Ishikawa (cell line): ENCODE measurements around the gene CD6.

Experiments used
- CEBPB ChIP-seq: IDR thresholded peaks from 2 replicates; pipeline ENCODE4 v1.6.1; 2012
- CREB1 ChIP-seq: IDR thresholded peaks from 2 replicates; pipeline ENCODE4 v1.6.1; 2012; ENCODE audit warnings: low read depth
- EGR1 ChIP-seq: IDR thresholded peaks from 2 replicates; pipeline ENCODE4 v1.6.1; 2012
- EP300 ChIP-seq: IDR thresholded peaks from 2 replicates; pipeline ENCODE4 v1.6.1; 2012; ENCODE audit warnings: borderline replicate concordance
- FOXM1 ChIP-seq: IDR thresholded peaks from 2 replicates; pipeline ENCODE4 v1.6.1; 2012; ENCODE audit warnings: low read depth, borderline replicate concordance
- MAX ChIP-seq: IDR thresholded peaks from 2 replicates; pipeline ENCODE4 v1.6.1; 2012
- NFIC ChIP-seq: IDR thresholded peaks from 2 replicates; pipeline ENCODE4 v1.6.1; 2012
- RAD21 ChIP-seq: IDR thresholded peaks from 2 replicates; pipeline ENCODE4 v1.6.1; 2012; ENCODE audit warnings: low read depth
- REST ChIP-seq: IDR thresholded peaks from 2 replicates; pipeline ENCODE4 v1.6.1; 2012; ENCODE audit warnings: low read depth, mild to moderate bottlenecking
- TAF1 ChIP-seq: IDR thresholded peaks from 2 replicates; pipeline ENCODE4 v1.6.1; 2012; ENCODE audit warnings: low read depth, mild to moderate bottlenecking
- TCF12 ChIP-seq: IDR thresholded peaks from 2 replicates; pipeline ENCODE4 v1.6.1; 2012; ENCODE audit warnings: low read depth
- TEAD4 ChIP-seq: IDR thresholded peaks from 2 replicates; pipeline ENCODE4 v1.6.1; 2012
- USF1 ChIP-seq: IDR thresholded peaks from 2 replicates; pipeline ENCODE4 v1.6.1; 2012
- YY1 ChIP-seq: IDR thresholded peaks from 2 replicates; pipeline ENCODE4 v1.6.1; 2012; ENCODE audit warnings: low read depth
- ZBTB7A ChIP-seq: IDR thresholded peaks from 2 replicates; pipeline ENCODE4 v1.6.1; 2012; ENCODE audit warnings: low read depth

The CD6 gene

GRCh38 chr11:61007383-61007955 is 36.0 kb downstream of the CD6 start:
- no peak for TF ChIP-seq YY1
- peak; percentile 61 for TF ChIP-seq MAX

- no peak for TF ChIP-seq CREB1
- TF ChIP-seq TCF12 = no peak
- TF ChIP-seq TAF1 = no peak
- no peak for TF ChIP-seq TEAD4
- TF ChIP-seq MAX = no peak
- no peak for TF ChIP-seq RAD21
- no peak for TF ChIP-seq REST
- TF ChIP-seq CEBPB = no peak
- TF ChIP-seq USF1 = no peak
- TF ChIP-seq EP300 = no peak
- no peak for TF ChIP-seq FOXM1
- no peak for TF ChIP-seq ZBTB7A
- no peak for TF ChIP-seq EGR1
- TF ChIP-seq YY1 = no peak
- no peak for TF ChIP-seq NFIC
Measured at GRCh38 chr11:61007956-61008896, 36.7 kb downstream of the CD6 start.

- TF ChIP-seq TAF1 (no peak), REST (no peak), CREB1 (no peak), YY1 (no peak)
Measured at GRCh38 chr11:61008971-61009370, 37.5 kb downstream of the CD6 start.

- no peak for TF ChIP-seq REST
- TF ChIP-seq CREB1 = no peak
- no peak for TF ChIP-seq ZBTB7A
- no peak for TF ChIP-seq TAF1
- no peak for TF ChIP-seq RAD21
- TF ChIP-seq EP300 = no peak
- no peak for TF ChIP-seq YY1
- TF ChIP-seq USF1 = no peak
- TF ChIP-seq EGR1 = no peak
- no peak for TF ChIP-seq TEAD4
- TF ChIP-seq TCF12 = no peak
- no peak for TF ChIP-seq NFIC
- no peak for TF ChIP-seq CEBPB
- TF ChIP-seq FOXM1 = no peak
Measured at GRCh38 chr11:61009392-61010275, 38.2 kb downstream of the CD6 start.
